ENCODE measurements around the gene UGCG.

DNA sequence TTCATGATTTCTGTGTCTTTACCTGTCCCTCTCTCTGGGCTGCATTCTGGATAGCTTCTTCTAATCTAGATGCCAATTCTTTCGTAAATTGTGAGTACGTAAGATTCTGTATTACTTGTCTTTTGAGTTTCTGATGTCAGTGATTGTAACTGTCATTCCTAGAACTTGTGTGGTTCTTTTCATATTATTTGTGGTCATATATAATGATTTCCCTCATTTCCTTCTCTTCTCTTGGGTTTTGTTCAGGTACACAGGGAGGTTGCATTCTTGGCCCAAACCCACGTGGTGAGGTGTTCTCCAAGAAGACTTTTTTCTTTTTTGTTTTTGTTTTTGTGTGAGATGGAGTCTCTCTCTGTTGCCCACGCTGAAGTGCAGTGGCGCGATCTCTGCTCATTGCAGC is 13.8 kb downstream of the UGCG start:
- TF ChIP-seq POLR2A (IDR thresholded peaks at IDR 0.05; ENCODE audit: borderline replicate concordance, extremely low read depth, insufficient read depth, insufficient read length) (no peak), YY1 (IDR thresholded peaks at IDR 0.05; ENCODE audit: extremely low read depth, insufficient replicate concordance, low read depth, low read length) (no peak), TCF7L2 (IDR thresholded peaks at IDR 0.05; ENCODE audit: borderline replicate concordance, extremely low read depth, insufficient read depth, insufficient read length) (no peak), CTCF (IDR thresholded peaks at IDR 0.05 in 2 of 3, conservative IDR thresholded peaks at IDR 0.05 in 1 of 3; ENCODE audit: borderline replicate concordance in 1 of 3, insufficient read depth in 1 of 3, low read depth in 2 of 3, low read length in 2 of 3) (no peak), SP1 (IDR thresholded peaks at IDR 0.05; ENCODE audit: low read depth) (no peak)
- TF ChIP-seq, protein P1, sequence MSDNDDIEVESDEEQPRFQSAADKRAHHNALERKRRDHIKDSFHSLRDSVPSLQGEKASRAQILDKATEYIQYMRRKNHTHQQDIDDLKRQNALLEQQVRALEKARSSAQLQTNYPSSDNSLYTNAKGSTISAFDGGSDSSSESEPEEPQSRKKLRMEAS (IDR thresholded peaks at IDR 0.05) = no peak
